HAP-1 (cell line): ENCODE results near the gene GIT1.

Experiments
- DNase-seq, 2 experiments: peaks; one replicate each; pipeline ENCODE4 v3.0.0-alpha.2; 2016 to 2020; ENCODE audit warnings: low spot score in 2 of 2
- H3K27me3 ChIP-seq: fragments of 250-450 bp; sonication (Bioruptor Pico); 2 replicates; pipeline ENCODE4 v1.5.1; 2020; ENCODE audit warnings: low read depth, mild to moderate bottlenecking, moderate library complexity
- H3K36me3 ChIP-seq: fragments of 250-450 bp; sonication (Bioruptor Pico); replicated peaks from 2 replicates; pipeline ENCODE4 v1.5.1; 2020; ENCODE audit warnings: mild to moderate bottlenecking
- H3K4me1 ChIP-seq: fragments of 250-450 bp; sonication (Bioruptor Pico); 2 replicates; pipeline ENCODE4 v1.5.1; 2020; ENCODE audit warnings: mild to moderate bottlenecking
- H3K4me3 ChIP-seq: fragments of 250-450 bp; sonication (Bioruptor Pico); 2 replicates; pipeline ENCODE4 v1.5.1; 2020; ENCODE audit warnings: mild to moderate bottlenecking, moderate library complexity
- H3K9me3 ChIP-seq: fragments of 250-450 bp; sonication (Bioruptor Pico); 2 replicates; pipeline ENCODE4 v1.5.1; 2020; ENCODE audit warnings: mild to moderate bottlenecking, moderate library complexity
- in situ Hi-C: fragments of 300-500 bp; cut with MboI; formaldehyde crosslinking; loops from 3 replicates; pipeline ENCODE4 v1.14.3; 2020; ENCODE audit warnings: low sequenced_read_pairs, inconsistent platforms, mixed read lengths

Gene GIT1, protein sequence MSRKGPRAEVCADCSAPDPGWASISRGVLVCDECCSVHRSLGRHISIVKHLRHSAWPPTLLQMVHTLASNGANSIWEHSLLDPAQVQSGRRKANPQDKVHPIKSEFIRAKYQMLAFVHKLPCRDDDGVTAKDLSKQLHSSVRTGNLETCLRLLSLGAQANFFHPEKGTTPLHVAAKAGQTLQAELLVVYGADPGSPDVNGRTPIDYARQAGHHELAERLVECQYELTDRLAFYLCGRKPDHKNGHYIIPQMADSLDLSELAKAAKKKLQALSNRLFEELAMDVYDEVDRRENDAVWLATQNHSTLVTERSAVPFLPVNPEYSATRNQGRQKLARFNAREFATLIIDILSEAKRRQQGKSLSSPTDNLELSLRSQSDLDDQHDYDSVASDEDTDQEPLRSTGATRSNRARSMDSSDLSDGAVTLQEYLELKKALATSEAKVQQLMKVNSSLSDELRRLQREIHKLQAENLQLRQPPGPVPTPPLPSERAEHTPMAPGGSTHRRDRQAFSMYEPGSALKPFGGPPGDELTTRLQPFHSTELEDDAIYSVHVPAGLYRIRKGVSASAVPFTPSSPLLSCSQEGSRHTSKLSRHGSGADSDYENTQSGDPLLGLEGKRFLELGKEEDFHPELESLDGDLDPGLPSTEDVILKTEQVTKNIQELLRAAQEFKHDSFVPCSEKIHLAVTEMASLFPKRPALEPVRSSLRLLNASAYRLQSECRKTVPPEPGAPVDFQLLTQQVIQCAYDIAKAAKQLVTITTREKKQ

GRCh38 chr17:29589524-29590410 lies at the start of gene GIT1:
Gene GIT1 (minus strand): TSS chr17:29589648. CDS start chr17:29589378, 270 bp downstream.
- no peaks in the 10 kb centered on the region; the same call in 1 of the 2 replicates for H3K36me3 ChIP-seq
- H3K4me1 ChIP-seq = peaks cover 38% of the 10 kb centered on the region
- in situ Hi-C loops = no loop called here
- no peaks in the 10 kb centered on the region for H3K9me3 ChIP-seq
- H3K27me3 ChIP-seq = no peaks in the 10 kb centered on the region
- DNase-seq = peak; percentile 76 to 88
- peak within 1 kb of the TSS; percentile 75 for H3K4me3 ChIP-seq

DNA sequence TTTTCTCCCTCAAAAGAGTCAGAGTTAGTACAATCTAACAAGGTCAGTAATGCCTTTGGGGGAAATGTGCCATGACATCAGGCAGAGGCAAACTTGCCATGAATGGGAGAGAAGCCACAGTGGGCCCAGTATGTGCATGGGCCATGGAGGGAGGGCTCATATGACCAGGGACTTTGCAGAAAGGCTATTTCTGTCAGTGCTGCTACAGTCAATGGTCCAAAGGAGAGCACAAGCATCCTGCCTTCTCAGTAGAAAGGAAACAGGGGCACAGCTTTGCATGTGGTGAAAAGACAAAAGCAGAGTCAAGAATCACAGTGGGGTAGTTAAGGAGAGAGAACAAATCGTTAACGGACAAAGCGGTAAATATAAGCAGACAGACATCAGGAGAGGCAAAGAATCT lies 44.4 kb upstream of the GIT1 start:
- Histone ChIP-seq H3K9me3 (no peaks in the 10 kb centered on the region), H3K4me3 (no peak overlapping the region), H3K27me3 (no peaks in the 10 kb centered on the region), H3K36me3 (peaks cover 13% of the 10 kb centered on the region), H3K4me1 (no peaks in the 10 kb centered on the region)
- in situ Hi-C loops = loop anchor here (25.0 kb wide), 1 partner anchor 453 kb away; no protein-coding TSS in a partner anchor
- no peak for DNase-seq

DNA sequence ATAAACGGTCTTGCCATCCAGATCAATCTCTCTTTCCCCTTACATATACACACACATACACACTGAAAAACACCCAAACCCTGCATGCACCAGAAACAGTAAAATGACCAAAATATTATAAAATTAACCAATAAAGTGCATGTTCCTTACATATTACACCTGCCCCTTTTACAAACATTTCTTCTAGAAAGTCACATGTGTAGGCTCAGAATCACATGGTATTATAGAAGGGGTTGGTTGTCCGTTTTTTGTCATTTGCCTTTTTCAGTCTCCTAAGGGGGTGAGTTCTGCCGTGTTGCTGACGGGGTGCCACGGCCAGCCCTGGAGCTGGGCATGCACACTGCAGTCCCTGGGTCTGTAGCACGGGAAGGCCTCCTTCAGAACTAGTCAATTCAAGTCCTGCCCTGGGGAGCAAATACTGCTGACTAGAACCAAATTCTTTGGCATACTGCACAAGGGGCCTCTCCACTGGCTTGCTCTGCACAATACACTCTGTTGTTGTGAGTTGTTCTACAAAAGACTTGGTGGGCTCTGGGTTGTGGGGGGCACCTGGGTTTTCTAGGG lies 41.3 kb upstream of the GIT1 start:
- in situ Hi-C loops = loop anchor here (25.0 kb wide), 1 partner anchor 457 kb away; no protein-coding TSS in a partner anchor
- no peaks in the 10 kb centered on the region for H3K9me3 ChIP-seq
- no peaks in the 10 kb centered on the region for H3K27me3 ChIP-seq
- no peaks in the 10 kb centered on the region for H3K4me1 ChIP-seq
- no peak for DNase-seq
- H3K36me3 ChIP-seq = peaks cover 13% of the 10 kb centered on the region
- H3K4me3 ChIP-seq = no peak overlapping the region

DNA sequence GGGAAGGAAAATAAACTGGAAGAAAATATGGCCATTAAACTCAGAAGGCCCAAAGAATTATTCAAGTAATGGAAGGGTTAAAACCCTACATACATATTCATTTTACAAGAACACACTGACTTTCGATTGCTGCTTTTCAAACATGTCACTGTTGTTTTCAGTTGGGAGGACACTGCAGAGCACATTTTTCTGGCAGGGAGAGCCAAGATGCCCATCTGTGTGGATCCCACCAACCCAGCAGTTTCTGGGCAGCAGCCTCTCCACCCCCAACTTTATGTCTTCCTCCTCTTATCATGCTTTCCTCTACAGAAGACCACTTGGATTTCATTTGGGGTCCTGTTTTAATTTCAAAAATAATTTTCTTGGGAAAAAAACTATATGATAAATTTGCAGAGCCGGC lies 40.4 kb upstream of the GIT1 start:
- no peak for DNase-seq
- H3K36me3 ChIP-seq = peaks cover 13% of the 10 kb centered on the region
- no peaks in the 10 kb centered on the region for H3K4me1 ChIP-seq
- H3K4me3 ChIP-seq = no peak overlapping the region
- H3K27me3 ChIP-seq = no peaks in the 10 kb centered on the region
- in situ Hi-C loops = loop anchor here (25.0 kb wide), 1 partner anchor 457 kb away; no protein-coding TSS in a partner anchor
- H3K9me3 ChIP-seq = no peaks in the 10 kb centered on the region

- H3K4me3 ChIP-seq = no peak overlapping the region
- no peaks in the 10 kb centered on the region for H3K9me3 ChIP-seq
- in situ Hi-C loops = loop anchor here (25.0 kb wide), 1 partner anchor 459 kb away; no protein-coding TSS in a partner anchor
- H3K36me3 ChIP-seq = peaks cover 13% of the 10 kb centered on the region
- no peaks in the 10 kb centered on the region for H3K27me3 ChIP-seq
- peaks cover under 1% of the 10 kb centered on the region for H3K4me1 ChIP-seq
- no peak for DNase-seq
Measured at GRCh38 chr17:29628644-29629043, 39.2 kb upstream of the GIT1 start.

DNA sequence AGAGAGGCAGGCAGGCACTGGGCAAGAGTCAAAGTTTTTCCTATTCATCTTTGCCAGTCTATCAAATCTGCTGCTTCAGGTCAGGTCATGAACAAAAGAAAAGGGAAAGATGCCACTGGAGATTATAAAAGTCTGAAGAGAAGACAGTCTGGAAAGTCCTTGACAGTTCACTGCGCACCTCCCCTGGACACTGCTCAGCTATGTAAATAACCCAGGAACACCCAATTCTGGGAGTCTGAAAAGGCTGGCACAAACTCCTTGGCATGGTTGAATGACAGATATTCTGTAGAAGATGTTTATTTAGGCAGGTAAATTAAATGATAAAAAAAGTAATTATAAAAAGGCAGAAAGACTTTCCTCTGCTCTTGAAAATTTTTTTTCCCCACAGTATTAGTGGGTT lies 38.5 kb upstream of the GIT1 start:
- no peak overlapping the region for H3K4me3 ChIP-seq
- no peaks in the 10 kb centered on the region for H3K27me3 ChIP-seq
- H3K9me3 ChIP-seq = no peaks in the 10 kb centered on the region
- H3K4me1 ChIP-seq = peaks cover 7% of the 10 kb centered on the region
- DNase-seq = no peak
- H3K36me3 ChIP-seq = peaks cover 13% of the 10 kb centered on the region
- in situ Hi-C loops = loop anchor here (25.0 kb wide), 1 partner anchor 459 kb away; no protein-coding TSS in a partner anchor

DNA sequence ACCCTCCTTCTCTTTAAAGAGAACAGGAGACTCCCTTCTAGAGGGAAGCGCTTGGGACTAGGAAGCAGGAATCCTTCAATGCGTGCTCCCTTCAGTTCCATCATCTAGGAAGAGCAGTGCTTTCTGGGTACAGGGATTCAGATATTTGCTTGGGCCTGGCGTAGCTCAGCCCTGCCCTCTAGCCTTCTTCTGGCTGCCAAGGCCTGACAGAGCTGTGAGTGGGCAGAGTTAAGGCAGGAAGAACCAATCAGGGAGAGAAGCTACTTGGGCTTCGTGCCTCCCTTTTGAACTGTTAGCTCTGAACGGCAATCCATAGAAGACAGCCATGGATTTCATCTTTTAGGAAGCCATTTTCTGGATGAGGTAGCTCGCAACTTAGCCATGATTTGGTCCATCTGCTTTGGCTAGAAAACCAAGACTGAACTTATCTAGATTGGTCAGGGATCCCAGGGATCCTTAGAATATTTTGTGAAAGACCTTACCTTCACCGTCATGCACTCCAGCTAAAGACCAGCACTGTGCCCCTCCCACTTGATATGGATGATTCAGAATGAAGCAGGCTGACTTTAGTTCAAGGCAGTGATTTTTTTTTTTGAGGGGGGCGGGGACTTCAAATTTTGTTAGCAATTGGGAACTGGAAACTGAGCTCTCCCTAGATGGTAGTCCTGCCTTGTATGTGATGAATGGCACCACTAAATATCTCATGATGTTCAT lies 35.7 kb upstream of the GIT1 start:
- Histone ChIP-seq H3K9me3 (no peaks in the 10 kb centered on the region), H3K4me3 (no peak overlapping the region), H3K4me1 (peaks cover 14% of the 10 kb centered on the region), H3K36me3 (no peaks in the 10 kb centered on the region), H3K27me3 (no peaks in the 10 kb centered on the region)
- in situ Hi-C loops = loop anchor here (25.0 kb wide), 1 partner anchor 462 kb away; no protein-coding TSS in a partner anchor
- DNase-seq = no peak

DNA sequence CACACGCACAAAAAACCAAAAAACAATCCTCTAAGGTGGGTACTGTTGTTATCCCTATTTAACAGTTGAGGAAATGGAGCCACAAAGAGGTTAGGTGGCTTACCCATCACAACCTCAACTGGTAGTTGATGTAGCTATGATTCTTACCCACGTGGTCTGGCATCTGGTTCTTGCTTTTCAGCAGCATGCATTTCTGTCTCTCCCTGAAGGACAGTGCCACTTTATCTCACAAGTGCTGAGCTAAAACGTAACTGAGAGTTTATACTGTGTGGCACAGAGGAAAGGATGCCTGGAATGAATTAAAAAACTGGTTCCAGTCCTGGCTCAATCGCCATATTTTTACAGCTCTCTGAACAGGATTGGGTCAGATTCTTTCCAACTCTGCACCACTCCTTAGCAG lies 35.1 kb upstream of the GIT1 start:
- no peaks in the 10 kb centered on the region for H3K9me3 ChIP-seq
- no peak for DNase-seq
- in situ Hi-C loops = loop anchor here (25.0 kb wide), 1 partner anchor 313 kb away; the partner anchor contains the start of genes EFCAB5 and SSH2
- no peaks in the 10 kb centered on the region for H3K36me3 ChIP-seq
- H3K4me1 ChIP-seq = peaks cover 14% of the 10 kb centered on the region
- H3K27me3 ChIP-seq = no peaks in the 10 kb centered on the region
- no peak overlapping the region for H3K4me3 ChIP-seq

- Histone ChIP-seq H3K4me1 (peaks cover 14% of the 10 kb centered on the region), H3K27me3 (no peaks in the 10 kb centered on the region), H3K9me3 (no peaks in the 10 kb centered on the region), H3K4me3 (peak overlapping the region; percentile 84), H3K36me3 (no peaks in the 10 kb centered on the region)
- no peak for DNase-seq
- in situ Hi-C loops = loop anchor here (25.0 kb wide), 1 partner anchor 314 kb away; the partner anchor contains the start of genes EFCAB5 and SSH2
Measured at GRCh38 chr17:29623283-29623647, 33.8 kb upstream of the GIT1 start.

- peak; percentile 54 to 87 for DNase-seq
- no peaks in the 10 kb centered on the region for H3K27me3 ChIP-seq
- peak within 1 kb of the TSS; percentile 84 for H3K4me3 ChIP-seq
- no peaks in the 10 kb centered on the region for H3K36me3 ChIP-seq
- in situ Hi-C loops = loop anchor here (25.0 kb wide), 1 partner anchor 315 kb away; the partner anchor contains the start of genes EFCAB5 and SSH2
- H3K4me1 ChIP-seq = peaks cover 18% of the 10 kb centered on the region
- no peaks in the 10 kb centered on the region for H3K9me3 ChIP-seq
Measured at GRCh38 chr17:29622337-29623282, 33.2 kb upstream of the GIT1 start, which contains the start of gene CORO6. Gene CORO6 (minus strand): TSS chr17:29622912. CDS start chr17:29621421, 1,491 bp downstream.

DNA sequence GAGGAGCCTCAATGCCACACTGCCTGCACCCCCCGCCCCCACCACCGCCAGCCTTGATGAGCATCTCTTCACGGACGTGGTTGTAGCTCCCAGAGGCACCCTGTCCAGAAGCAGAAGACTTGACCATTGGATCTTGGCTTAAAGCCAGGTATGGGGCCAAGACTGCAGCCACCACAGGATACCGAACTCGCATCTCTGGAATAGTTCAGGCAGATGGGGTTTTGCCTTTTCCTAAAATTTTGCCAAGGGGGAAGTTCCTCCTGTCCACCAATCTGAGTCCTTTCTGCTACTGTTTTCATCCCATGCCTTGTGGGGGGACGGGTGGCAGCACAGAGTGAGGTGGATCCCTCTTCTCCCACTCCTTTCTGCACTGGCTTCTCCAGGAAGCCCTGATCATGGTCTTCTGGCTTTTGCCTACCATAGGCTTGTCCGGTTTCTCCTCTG lies 32.3 kb upstream of the GIT1 start:
- H3K4me3 ChIP-seq = peak overlapping the region; percentile 84
- H3K36me3 ChIP-seq = no peaks in the 10 kb centered on the region
- no peak for DNase-seq
- no peaks in the 10 kb centered on the region for H3K27me3 ChIP-seq
- H3K9me3 ChIP-seq = no peaks in the 10 kb centered on the region
- in situ Hi-C loops = loop anchor here (25.0 kb wide), 1 partner anchor 316 kb away; the partner anchor contains the start of genes EFCAB5 and SSH2
- H3K4me1 ChIP-seq = peaks cover 23% of the 10 kb centered on the region
